GM18907 (cell line): ENCODE results near the gene GPN2.
A peak's percentile ranks its signal among the peaks of the same experiment; 100 is the strongest.
"Not testable (repeated sequence)": the region's sequence is repeated elsewhere in the genome, so short reads cannot be mapped to it uniquely, and the experiment has no call there.

ENCODE experiments used
- ATAC-seq: cut with Tn5 transposase; IDR thresholded peaks from one replicate; pipeline ENCODE4 v1.9.1; 2021; ENCODE audit warnings: mild to moderate bottlenecking, moderate library complexity; ENCODE audit not compliant: unreplicated experiment

The GPN2 gene

DNA sequence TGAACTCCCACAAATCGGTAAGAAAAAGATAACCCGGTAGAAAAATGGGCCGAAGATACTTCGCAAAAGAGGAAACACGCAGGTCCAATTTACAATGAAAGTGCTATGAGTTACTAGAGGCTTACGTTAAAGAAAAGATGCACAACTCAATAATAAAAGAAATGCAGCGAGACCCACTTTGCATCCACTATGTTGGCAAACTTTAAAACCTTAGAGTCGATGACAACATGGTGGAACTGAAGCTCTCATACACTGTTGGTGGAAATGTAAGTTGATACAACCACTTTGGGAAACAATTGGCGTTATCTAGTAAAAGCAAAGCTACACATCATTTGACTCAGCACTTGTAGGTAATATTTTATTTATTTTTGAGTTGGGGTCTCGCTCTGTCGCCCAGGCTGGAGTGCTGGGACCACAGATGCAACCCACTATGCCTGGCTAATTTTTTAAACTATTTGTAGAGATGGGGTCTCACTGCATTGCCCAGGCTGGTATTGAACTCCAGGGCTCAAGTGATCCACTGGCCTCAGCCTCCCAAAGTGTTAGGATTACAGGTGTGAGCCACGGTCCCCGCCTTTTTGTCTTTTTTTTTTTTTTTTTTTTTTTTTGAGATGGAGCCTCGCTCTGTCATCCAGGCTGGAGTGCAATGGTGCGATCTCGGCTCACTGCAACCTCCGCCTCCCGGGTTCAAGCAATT lies 10.9 kb upstream of the GPN2 start:
- no peak for ATAC-seq

DNA sequence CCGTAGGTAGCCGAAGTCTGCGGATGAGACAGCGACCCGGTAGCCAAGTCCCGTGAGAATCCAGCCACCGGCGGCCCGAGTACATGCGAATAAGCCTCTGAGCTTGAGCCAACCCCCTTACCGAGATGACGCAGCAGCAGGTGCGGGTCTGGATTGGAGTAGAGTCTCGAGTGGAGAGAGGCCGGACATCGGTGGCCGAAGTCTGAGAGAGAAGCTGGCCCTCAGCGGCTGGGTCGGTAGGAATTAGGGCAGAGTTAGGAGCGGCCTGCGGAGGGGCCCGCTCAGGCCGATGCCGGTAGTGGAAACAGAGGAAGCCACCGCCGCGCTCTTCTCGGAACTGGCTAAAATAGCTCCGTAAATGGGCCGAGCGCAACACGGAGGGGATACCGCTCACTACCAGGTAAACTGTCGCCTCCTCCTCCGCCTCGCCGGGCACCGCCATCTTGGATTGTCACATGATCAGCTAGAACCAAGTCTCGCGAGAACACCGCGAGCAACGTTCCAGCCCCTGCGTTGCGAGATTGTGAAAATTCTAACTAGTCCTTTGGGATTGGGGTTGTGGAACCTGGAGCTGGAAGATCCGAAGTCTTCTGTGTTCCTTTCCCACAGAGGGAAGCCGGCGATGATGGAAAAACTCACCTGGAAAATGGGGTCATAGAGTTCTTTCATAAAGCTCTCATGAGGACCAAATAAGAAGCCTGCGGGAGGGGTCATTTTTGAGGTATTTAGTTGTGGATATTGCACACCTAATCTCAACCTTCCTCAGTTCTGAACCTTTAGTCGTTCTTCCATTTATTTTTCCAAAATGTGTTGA lies 10.1 kb upstream of the GPN2 start, which contains the start of gene GPATCH3:
TSS of gene GPATCH3 (minus strand) at position 467 of the 814 bp plus-strand sequence. CDS start at position 442, 25 bp downstream.
- peak; percentile 75 for ATAC-seq

- ATAC-seq, result no peak
Measured at GRCh38 chr1:26897351-26897750, 7.3 kb upstream of the GPN2 start.

DNA sequence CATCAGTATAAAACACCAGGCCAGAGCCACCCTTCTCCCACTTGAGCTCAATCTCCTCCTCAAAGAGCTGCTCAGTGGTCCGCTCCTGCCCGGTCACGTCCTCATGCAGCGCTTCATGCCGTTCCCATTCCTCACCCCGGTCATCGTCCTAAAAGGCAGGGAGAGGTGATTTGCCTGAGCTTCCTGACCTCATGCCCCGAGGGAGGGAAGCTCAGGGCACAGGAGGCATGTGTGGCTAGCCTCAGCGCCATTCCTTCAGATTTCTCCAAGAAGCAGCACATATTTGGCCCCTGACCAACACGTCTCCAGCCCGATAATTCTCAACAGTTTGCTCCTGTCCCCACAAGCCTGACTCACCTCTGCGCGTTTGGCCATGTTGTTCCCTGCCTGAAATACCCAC lies 4.2 kb upstream of the GPN2 start:
- no peak for ATAC-seq

DNA sequence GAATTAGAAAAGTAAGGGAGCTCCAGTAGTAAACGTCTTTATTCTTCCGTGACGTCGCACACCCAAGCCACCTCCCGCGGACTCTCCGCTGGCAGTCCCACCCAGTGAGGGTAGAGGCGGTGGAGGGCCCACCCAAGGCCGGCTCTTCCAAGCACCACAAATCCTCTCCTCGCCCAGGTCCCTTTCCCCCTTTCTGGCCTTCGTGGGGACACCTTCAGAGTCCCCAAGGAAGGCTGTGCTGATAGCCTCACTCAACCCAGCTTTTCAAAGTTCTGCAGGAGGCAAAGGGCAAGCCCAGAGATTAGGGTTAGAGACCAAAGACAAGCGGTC lies 349 bp upstream of the GPN2 start:
- ATAC-seq, result peak; percentile 23

DNA sequence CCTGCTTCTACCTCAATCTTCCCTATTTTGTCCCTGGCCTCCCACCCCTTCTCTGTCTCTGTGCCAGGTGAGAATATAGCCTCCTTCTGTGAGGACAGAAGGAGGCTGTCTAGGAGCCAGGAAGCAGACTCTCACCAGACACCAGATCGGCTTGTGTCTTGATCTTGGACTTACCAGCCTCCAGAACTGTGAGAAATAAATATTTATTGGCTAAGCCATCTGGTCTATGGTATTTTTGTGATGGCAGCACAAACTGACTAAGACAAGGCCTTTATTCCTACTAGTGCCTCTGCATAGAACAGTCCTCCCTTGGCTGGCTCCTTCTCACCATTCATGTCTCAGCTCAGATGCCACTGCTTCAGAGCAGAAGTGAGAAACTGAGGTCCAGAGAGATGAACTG lies 1.9 kb downstream of the GPN2 start:
- no peak for ATAC-seq

DNA sequence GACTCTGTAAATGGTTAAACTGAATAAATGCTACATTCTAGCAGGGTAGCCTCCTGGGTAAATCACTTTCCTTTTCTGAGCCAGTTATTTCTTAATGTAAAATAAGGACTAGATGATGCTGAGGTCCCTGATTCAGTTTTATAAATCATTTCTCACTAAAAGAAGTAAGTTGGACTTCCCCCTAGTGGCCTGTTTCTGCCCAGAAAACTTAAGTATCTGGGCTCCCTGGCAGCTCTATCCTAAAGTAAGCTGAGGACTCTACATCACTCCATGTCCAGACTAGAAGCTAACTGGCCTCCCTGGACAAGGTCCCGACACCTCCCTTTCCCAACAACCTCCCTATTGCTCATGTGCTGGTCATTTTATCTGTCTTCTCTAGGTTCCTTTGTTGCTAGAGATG lies 3.0 kb downstream of the GPN2 start:
- ATAC-seq, result no peak

GRCh38 chr1:26882696-26883463 lies 7.2 kb downstream of the GPN2 start:
- no peak for ATAC-seq

- not testable (repeated sequence) for ATAC-seq
Measured at GRCh38 chr1:26881611-26882010, 8.5 kb downstream of the GPN2 start.

GRCh38 chr1:26879793-26880192 lies 10.3 kb downstream of the GPN2 start:
- ATAC-seq, result no peak

DNA sequence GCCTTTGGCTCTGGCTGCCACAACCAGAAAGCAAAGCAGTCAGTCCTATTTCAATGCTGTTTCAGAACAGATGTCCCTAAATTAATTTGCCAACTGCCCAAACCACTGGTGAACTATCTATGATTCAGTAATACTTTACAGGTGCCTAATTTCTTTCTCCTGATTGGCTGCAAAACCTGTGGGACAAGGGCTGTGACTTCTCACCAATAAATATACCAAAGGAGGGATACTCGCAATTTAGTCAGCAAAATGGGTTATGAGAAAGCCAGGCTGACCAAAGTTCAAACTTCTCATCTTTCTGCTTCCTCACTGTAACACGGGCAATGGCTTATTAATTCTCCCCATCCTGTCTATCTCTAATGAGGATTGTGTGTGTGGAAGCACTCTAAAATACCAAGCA lies 12.8 kb downstream of the GPN2 start:
- no peak for ATAC-seq

DNA sequence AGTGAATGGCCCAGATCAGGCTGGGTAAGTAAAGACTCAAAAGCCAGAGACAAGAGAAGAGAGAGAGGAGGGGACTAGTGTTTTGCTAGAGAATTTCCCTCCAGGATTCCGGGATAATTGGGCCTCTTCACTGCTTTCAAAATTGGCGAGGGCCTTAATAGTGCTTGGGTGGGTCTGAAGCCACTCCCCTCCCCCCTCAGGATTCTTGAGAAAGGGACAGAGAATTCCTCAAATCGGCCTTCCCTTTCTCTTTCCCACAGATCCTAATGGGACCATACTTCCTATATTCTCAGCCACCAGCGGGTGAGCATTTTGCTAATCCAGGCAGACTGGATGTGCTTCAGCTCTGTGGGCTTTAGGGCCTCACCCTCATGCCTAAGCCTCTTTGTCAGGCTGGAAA lies 15.2 kb downstream of the GPN2 start:
- ATAC-seq, result no peak

DNA sequence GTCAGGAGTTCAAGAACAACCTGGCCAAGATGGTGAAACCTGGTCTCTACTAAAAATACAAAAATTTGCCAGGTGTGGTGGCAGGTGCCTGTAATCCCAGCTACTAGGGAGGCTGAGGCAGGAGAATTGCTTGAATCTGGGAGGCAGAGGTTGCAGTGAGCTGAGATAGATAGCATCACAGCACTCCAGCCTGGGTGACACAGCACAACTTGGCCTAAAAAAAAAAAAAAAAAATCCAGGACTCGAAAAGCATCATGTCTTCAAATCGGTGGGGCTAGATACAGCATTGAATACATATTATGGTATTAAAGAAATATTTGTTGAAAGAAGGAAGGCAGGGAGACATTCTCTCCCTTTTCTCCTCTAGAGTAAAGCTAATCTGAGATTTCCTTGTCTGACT lies 17.0 kb downstream of the GPN2 start:
- ATAC-seq, result not testable (repeated sequence)

- ATAC-seq, result peak; percentile 89
Measured at GRCh38 chr1:26864610-26865480, 25.2 kb downstream of the GPN2 start.

- no peak for ATAC-seq
Measured at GRCh38 chr1:26863685-26864077, 26.4 kb downstream of the GPN2 start.

GRCh38 chr1:26862781-26863684 lies 27.1 kb downstream of the GPN2 start, which contains the start of gene SFN:
Gene SFN (plus strand): TSS chr1:26863149. CDS start chr1:26863213, 64 bp downstream.
- ATAC-seq, result no peak

- no peak for ATAC-seq
Measured at GRCh38 chr1:26861889-26862378, 28.1 kb downstream of the GPN2 start.

DNA sequence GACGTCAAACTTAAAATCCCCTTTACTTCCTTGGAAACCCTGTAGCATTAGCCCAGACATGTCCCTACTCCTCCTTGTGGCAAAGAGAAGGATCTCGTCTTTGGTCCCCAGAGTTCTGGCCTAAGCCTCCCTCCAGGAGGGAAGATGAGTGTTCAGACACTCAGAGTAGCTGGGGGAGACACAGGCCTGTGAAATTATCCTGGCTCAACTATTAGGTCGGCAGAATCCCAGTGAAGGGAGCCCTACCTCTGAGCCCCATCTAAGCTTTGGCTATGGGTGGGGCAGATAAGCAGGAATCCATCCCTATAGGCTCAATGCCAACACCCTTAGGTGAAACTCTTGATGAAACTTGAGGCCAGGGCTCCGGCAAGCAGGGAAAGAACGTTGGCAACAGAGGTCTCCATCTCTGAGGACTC lies 28.8 kb downstream of the GPN2 start:
- no peak for ATAC-seq

GRCh38 chr1:26858891-26859640 lies 31.0 kb downstream of the GPN2 start:
- ATAC-seq, result no peak
